Germinal center (tissue), 1 donor: ENCODE results near the gene LHPP.
A peak's percentile ranks its signal among the peaks of the same experiment; 100 is the strongest.
"Not testable (repeated sequence)": the region's sequence is repeated elsewhere in the genome, so short reads cannot be mapped to it uniquely, and the experiment has no call there.

Source experiments
- DNase-seq: peaks from one replicate; pipeline ENCODE4 v3.0.0; 2012; ENCODE audit warnings: mixed read lengths, low spot score

The LHPP gene

GRCh38 chr10:124606822-124607221 is 145.2 kb downstream of the LHPP start:
- DNase-seq = no peak

GRCh38 chr10:124607693-124608092 is 146.1 kb downstream of the LHPP start:
- DNase-seq = no peak

DNA sequence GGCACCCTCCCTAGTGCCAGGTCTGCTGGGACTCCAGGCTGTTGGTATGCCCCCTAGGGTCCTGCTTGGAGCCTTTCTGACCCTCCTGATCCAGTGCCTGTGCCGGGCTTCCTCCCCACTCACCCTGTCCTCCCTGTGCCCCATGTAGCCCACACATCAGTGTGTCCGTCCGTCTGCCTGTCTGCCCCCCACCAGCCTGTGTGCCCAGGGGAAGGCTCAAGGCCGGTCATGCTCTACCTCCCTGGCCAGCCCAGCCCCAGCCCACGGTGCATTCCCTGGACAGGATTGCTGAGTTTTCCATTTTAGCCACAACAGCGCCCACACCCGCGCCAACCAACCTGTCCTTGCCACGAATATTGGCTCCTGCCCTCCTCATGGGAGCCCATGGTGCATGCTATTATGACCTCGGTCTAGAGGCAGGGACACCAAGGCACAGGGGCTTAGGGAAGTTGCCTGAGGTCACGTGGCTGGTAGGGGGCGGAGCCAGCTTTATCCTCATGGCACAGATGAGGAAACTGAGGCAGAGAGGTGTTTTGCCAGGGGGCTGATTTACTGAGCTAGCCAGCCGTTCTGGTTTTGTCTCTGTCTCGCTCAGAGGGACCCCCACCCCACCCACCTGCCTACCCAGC is 146.6 kb downstream of the LHPP start:
- DNase-seq = no peak

DNA sequence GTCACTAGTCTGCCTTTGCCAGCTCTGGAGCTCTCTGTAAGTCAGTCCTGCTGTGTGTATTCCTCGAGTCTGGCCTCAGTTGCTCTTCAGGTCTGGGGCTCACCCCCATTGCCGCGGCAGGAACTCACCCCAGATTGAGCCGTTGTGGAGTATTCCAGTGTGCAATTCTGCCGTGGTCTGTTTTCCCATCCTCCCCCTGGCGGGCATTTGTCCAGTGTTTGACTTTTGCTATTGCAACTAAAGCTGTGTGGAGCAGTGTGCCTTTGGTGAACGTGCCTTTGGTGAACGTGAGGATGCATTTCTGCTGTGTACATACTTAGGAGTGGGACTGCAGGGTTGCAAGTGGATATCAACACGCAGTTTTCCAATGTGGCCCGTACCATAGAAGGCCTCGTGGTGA is 148.1 kb downstream of the LHPP start:
- DNase-seq = no peak

DNA sequence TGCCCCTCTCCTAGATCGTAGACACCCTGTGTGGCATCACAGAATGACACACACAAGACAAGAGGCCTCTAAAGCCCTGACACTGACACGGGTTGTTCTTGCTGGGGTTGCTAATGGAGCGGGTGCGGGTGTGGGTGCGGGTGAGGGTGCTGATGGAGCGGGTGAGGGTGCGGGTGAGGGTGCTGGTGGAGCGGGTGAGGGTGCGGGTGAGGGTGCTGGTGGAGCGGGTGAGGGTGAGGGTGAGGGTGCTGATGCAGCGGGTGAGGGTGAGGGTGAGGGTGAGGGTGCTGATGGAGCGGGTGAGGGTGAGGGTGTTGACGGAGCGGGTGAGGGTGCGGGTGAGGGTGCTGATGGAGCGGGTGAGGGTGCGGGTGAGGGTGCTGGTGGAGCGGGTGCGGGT is 148.6 kb downstream of the LHPP start:
- DNase-seq = not testable (repeated sequence)

DNA sequence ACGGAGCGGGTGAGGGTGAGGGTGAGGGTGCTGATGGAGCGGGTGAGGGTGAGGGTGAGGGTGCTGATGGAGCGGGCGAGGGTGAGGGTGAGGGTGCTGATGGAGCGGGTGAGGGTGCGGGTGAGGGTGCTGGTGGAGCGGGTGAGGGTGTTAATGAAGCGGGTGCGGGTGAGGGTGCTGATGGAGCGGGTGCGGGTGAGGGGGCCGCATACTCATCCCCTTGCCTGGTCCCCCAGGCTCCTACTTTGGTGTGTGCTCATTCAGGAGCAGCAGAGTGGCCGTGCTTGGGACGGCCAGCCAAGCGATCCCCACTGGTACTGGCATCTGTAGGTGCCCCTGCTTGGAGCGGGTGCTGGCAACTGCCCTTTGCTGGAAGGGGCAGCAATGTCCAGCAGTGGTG is 149.2 kb downstream of the LHPP start:
- not testable (repeated sequence) for DNase-seq

- DNase-seq = no peak
These were observed 150.1 kb downstream of the LHPP start for GRCh38 chr10:124611738-124612137.

- peak; percentile 75 for DNase-seq
These were observed 151.2 kb downstream of the LHPP start for GRCh38 chr10:124612611-124613498.

DNA sequence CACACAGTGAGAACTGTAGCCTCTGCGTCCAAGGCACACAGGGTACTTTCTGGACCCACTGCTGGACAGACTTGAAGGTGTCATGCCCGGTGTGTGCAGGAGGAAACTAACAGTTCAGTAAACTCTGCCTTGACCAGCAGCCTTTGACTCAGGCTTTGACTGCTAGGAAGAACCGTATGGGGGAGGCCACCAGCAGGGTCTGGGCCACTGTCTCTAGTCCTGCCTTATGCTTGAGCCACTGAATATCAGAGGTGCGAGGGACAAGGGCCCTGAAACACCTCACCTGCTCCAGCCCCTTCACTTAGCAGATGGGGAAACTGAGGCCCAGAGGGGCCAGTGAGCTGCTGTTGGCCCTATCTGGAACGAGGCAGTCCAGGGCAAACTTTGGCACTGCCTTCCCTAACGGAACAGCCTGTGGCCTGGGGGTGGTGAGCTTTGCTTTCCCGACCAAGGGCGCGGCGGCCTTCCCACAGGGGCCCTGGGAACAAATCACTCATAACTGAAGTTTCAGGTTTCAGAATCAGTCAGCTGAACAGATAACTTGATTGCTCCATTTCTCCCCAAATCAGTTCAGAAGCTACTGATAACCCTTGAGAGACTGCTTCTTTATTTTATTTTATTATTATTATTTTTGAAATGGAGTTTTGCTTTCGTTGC is 152.5 kb downstream of the LHPP start:
- DNase-seq = no peak

DNA sequence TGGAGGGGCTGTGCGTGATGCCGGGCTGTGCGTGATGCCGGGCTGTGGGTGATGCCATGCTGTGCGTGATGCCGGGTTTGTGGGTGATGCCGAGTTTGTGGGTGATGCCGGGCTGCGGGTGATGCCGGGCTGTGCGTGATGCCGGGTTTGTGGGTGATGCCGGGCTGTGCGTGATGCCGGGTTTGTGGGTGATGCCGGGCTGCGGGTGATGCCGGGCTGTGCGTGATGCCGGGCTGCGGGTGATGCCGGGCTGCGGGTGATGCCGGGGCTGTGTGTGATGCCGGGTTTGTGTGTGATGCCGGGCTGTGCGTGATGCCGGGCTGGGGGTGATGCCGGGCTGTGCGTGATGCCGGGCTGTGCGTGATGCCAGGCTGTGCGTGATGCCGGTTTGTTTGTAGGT is 153.6 kb downstream of the LHPP start:
- no peak for DNase-seq

GRCh38 chr10:124616040-124616835 is 154.6 kb downstream of the LHPP start:
- DNase-seq = no peak

GRCh38 chr10:124616836-124617130 is 155.2 kb downstream of the LHPP start:
- DNase-seq = no peak

DNA sequence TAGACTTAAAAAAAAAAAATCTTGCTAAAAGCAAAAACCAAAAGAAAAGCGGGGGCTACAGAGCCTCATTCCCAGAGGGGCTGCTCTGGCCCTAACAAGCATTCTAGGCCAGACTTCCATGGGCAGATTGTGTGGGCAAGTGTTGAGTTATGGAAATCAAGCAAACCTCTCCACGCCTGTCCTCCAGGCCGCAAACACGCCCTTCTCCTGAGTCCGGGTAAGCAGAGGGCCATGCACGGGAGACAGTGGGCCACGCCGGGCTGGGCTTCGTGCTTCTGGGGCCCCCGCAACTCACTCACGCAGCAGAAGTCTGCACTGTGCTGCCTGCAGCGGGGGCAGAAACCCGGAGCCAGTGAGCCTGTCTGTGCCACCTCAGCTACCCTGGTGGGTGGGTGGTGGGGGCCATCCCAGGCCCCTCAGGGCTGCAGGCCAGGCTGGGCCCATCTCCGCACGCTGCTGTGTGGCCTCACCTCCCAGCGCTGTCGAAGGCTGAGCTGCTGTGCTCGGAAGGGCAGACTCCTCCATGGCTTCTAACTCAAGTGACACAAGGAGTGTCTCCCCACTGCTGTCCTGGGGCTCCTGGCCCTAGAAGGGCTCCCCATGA is 156.9 kb downstream of the LHPP start:
- no peak for DNase-seq

GRCh38 chr10:124619195-124619594 is 157.6 kb downstream of the LHPP start:
- peak; percentile 63 for DNase-seq

DNA sequence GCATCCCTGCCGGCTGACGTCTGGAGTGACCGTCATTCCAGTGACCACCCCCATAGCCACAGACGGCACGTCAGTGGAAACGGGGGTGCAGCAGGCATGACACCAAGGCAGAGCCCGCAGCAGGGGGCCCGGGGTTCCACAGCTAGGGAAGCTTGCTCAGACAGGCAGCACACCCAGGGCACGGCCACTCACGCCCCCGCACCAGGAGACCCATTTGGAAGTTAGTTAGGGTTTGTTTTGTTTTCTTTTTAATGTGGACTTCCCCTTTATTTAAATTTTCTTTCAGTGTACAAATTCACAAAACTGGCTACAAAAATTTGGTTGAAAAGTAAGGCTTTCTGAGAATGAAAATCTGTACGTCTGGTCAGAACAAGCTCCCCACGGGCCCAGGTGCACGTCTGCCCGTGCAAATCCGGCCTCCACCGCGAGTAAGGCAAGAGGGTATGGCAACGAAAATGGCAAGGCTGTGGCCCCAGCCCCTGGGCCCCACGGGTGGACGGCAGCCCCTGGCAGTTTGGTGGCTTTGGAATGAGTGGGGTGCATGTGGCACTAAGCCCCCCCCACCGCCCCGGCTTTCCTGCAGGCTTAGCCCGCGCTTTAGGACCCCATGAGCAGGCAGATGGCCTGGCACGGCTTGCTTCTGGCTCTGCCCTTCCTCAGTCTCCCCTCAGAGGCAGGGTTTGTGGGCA is 158.3 kb downstream of the LHPP start:
- peak; percentile 67 for DNase-seq

- no peak for DNase-seq
These were observed 160.0 kb downstream of the LHPP start for GRCh38 chr10:124621637-124622036.

DNA sequence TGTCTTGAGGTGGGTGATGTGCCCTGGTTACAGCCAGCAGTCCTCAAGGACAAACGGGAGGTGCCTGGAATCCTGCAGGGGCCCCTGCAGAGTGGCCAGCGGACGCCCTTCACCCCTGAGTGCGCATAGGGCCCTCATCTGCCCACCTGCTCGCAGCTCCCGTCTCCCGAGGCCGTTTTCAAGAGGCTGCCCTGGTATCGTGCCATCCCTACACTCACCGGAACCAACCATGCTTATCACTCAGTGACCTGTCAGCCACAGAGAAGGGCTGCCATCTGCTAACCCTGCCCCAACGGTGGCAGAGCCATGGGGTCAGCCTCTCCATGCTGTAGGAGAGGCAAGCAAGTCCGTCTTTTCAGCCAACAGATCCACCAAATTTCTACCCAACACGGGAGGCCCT is 160.5 kb downstream of the LHPP start:
- no peak for DNase-seq

DNA sequence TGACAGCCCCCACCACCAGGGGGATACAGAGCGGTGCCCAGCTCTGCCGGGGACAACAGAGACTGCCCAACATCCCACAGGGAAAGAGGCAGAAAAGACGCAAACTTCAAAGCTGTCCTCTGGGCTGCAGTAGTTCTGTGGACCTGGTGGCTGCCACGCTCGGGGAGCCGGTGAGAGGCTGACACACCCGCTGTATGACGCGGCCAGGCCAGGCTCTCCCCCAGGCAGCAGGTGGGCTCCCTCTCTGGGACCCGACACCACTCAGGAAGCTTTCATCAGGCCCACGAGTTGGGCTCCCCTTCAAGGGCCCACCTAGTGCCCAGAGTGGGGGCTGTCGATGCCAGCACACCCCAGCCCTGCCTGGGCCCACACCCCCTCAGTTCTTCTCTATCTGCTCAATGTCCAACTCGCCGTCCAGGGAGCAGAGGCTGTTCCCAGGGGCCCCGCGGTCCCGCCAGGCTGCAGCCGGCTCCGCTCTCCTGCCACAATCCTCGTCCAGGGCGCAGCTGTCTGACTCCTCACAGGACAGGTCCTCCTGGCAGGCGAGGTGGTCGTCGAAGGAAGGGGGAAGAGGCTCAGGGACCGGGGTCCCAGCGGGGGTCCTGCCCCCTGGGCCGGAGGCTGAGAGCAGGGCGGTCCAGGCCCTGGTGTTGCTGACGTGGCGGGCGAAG is 161.4 kb downstream of the LHPP start:
- DNase-seq = no peak

GRCh38 chr10:124624006-124624405 is 162.4 kb downstream of the LHPP start:
- DNase-seq = no peak

DNA sequence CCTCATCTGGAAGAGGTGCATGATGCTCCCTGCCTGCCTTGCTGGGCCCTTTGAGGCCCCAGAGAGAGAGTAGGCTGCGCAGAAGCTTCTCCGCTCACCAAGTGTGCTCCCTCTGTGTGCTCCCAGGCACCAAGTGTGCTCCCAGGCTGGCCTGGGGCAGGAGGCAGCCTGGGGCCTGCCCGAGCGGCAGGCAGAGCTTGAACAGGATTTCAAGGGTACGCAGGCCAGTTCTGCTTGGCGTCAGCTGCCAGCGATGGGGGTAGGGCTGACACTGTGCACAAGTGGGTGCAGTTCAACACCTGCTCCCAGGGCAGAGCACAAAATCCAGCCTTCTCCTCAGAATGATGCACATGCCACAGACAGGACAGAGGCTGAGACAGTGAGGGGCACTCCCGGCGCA is 162.8 kb downstream of the LHPP start:
- no peak for DNase-seq

DNA sequence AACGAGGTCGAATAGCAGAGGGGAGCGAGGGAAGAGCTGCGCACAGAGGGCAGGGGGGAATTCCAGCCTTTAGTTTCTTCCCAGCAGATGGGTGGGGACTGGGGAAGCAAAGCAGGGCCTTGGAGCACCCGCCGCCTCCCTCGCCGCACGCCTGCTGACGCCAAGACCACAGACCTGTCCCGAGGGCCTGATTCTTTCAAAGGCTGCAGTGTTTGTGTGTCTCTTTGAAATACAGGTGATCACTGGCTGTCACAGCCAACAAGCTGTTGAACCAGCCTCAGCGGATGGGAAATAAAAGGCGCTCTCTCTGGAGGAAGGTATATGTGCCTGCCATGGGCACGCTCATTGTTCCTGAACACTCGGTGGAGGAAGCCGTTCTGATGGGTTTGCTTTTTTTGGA is 163.3 kb downstream of the LHPP start:
- DNase-seq = no peak
